Retinal pigment epithelial cell (primary cell): ENCODE measurements around the gene CMIP.

Experiments
- DNase-seq: peaks from one replicate; pipeline ENCODE4 v3.0.0-alpha.2; 2010; ENCODE audit warnings: low read depth
- H3K4me3 ChIP-seq: 2 replicates; pipeline ENCODE4 v1.5.1; 2011; ENCODE audit warnings: mild to moderate bottlenecking, low read length, control low read depth, moderate library complexity
- TF ChIP-seq, protein P1 (sequence below): conservative IDR thresholded peaks from 2 replicates; pipeline ENCODE4 v1.5.1; 2011; ENCODE audit warnings: low read depth, low read length, control low read depth, inconsistent platforms

Gene CMIP

DNA sequence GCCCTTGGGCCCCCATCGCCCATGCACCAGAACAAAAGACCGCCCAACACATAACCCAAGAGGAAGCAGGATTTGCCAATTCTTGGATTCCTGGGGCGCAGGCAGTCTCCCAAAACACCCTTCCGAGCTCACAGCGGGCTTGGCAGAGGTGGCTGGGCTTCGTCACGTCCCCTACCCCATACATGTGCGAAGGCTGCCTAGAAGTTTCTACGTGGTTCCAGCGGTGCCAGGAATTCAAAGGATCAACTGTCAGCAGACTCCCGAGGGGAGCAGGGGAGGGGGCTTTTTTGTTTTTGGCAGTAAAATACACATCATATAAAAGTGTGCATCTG lies 253.7 kb downstream of the CMIP start:
- no peak for DNase-seq
- TF ChIP-seq, protein P1, sequence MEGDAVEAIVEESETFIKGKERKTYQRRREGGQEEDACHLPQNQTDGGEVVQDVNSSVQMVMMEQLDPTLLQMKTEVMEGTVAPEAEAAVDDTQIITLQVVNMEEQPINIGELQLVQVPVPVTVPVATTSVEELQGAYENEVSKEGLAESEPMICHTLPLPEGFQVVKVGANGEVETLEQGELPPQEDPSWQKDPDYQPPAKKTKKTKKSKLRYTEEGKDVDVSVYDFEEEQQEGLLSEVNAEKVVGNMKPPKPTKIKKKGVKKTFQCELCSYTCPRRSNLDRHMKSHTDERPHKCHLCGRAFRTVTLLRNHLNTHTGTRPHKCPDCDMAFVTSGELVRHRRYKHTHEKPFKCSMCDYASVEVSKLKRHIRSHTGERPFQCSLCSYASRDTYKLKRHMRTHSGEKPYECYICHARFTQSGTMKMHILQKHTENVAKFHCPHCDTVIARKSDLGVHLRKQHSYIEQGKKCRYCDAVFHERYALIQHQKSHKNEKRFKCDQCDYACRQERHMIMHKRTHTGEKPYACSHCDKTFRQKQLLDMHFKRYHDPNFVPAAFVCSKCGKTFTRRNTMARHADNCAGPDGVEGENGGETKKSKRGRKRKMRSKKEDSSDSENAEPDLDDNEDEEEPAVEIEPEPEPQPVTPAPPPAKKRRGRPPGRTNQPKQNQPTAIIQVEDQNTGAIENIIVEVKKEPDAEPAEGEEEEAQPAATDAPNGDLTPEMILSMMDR = no peak
- H3K4me3 ChIP-seq = no peak overlapping the region

DNA sequence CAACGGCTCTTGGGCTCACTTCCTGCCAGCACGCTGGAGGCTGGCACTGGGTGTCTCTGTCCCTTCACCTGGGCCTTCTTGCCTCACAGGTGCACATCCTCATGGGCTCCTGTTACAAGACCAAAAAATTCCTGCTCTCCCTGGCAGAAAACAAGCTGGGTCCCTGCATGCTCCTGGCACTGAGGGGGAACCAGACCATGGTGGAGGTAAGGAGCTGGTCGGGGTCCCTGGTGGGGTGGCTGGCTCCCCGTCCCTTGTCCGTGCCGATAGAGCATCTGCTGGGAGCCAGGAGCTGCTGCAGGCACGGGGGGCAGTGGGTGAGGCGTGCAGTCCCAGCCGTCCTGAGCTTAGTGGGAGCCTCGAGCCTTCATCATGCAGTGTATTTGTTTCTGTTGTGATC lies 255.0 kb downstream of the CMIP start:
- no peak overlapping the region for H3K4me3 ChIP-seq
- no peak for DNase-seq
- TF ChIP-seq, protein P1 = no peak

DNA sequence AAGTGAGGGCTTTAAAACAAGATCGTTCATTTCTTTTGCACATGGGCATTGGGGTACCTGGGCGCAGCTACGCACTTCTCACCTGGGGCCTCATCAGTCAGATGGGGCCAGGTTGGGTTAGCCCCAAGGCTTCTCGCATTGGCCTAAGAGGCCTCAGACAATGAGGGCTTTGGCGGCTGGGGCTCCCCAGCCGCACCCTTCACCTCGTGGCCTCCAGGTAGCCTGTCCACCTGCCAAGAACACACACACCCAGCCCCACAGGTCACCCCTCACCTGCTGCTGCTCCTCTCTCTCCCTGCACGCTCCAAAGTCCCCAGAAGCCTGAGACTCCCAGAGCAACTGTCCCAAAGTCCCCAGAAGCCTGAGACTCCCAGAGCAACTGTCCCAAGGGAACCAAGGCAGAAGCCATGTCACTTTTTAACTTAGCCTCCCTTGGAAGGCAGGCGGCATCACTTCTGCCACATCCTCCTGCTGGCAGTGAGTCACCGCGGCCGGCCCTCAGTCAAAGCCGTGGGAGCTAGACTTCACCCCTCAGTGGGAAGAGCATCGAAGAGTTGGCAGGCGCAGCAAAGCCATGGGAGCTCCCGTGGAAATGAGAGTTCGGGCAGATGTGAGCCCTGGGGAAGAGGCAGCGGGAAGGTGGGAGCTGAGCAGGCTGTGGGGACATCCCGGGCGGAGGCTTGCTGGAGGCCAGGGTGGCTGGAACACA lies 255.6 kb downstream of the CMIP start:
- TF ChIP-seq, protein P1 = no peak
- no peak overlapping the region for H3K4me3 ChIP-seq
- DNase-seq = no peak

DNA sequence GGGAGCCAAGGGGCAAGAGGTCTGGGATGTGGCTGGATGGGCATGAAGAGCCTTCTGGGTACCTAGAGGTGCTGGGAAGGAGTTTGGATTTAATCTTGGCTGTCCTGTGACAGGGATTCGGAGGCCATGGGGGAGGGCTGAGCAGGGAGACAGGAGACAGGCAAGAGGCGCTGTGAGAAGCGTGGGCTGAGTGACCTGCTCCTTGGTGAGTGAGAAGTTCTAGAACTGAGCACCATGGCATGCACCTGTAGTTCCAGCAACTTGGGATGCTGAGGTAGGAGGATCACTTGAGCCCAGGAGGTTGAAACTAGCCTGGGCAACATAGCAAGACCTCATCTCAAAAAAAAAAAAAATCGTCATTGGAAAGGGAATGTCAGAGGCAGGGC lies 256.2 kb downstream of the CMIP start:
- DNase-seq = no peak
- TF ChIP-seq, protein P1 = no peak
- no peak overlapping the region for H3K4me3 ChIP-seq

DNA sequence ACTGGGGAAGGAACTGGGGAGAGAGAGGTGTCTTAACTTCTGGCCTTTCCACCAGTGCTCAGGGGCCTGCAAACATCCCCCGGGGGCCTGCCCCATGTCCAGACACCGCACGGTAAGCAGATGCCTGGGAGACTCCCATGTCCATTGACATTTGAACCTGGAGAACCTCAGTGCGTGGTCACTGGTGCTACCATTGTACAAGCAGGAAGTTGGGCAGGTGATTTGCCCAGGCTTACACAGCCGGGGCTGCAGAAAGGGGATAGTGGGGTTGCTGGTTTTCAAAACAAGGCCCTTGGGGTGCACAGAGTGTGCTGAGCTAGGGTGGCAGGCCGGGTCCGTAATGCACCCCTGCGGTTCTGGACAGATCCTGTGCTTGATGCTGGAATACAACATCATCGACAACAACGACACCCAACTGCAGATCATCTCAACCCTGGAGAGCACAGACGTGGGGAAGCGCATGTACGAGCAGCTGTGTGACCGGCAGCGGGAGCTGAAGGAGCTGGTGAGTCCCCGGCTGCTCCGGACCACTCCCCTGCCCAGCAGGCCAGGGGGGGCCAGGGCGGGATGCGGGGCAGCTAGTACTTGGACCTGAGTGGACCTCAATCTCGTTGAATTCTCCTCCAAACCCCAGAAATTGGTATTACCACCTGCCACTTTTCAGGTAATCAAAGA lies 256.8 kb downstream of the CMIP start:
- no peak overlapping the region for H3K4me3 ChIP-seq
- no peak for DNase-seq
- TF ChIP-seq, protein P1 = no peak

DNA sequence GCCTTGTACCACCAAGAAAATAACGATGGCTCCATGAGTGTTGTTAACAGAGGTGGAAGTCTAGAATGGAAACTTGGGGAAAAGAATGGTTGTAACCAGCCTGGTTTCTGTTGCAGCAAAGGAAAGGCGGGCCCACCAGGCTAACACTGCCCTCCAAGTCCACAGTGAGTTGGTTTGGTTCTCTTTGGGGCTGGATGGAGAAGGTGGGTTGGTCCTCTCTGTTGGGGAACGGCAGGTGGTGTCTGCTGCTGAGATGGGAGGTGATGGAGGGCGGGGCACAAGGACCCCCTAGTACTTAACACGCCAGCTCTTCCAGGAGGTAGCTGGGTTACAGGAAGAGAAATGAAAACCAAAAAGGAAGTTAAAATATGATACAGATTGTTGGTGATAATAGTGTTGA lies 257.9 kb downstream of the CMIP start:
- no peak for DNase-seq
- TF ChIP-seq, protein P1 = no peak
- no peak overlapping the region for H3K4me3 ChIP-seq
